K562 (cell line): ENCODE results near the gene CCDC82.

Source experiments
- CBX1 ChIP-seq: sonication (generic); IDR thresholded peaks from 2 replicates; pipeline ENCODE4 v1.6.1; 2016; ENCODE audit warnings: antibody characterized with exemption, low read depth, mild to moderate bottlenecking
- EP300 ChIP-seq: IDR thresholded peaks from 2 replicates; pipeline ENCODE4 v1.6.1; 2012; ENCODE audit warnings: low read length, improper control_type of control experiment
- EZH2 ChIP-seq: IDR thresholded peaks from 2 replicates; pipeline ENCODE4 v1.6.1; 2012; ENCODE audit warnings: low read depth, mild to moderate bottlenecking, inconsistent platforms, low read length, borderline replicate concordance
- FOXM1 ChIP-seq, 2 experiments: fragments of 450-650 bp in 1 of 2; sonication (generic) in 1 of 2; formaldehyde crosslinking in 1 of 2; IDR thresholded peaks; 2 replicates each; pipeline versions ENCODE4 v1.6.1 to v1.9.0; 2017 to 2022; ENCODE audit warnings: low read depth in 2 of 2, mild to moderate bottlenecking in 2 of 2, missing genetic modification reagents in 1 of 2, moderate library complexity in 1 of 2
- HDAC2 ChIP-seq: fragments of 450-650 bp; IDR thresholded peaks from 2 replicates; pipeline ENCODE4 v1.6.1; 2016; ENCODE audit warnings: mild to moderate bottlenecking
- JUNB ChIP-seq: fragments of 450-650 bp; formaldehyde crosslinking; conservative IDR thresholded peaks from 2 replicates; pipeline ENCODE4 v1.4.0; 2020; ENCODE audit warnings: mild to moderate bottlenecking
- TCF3 ChIP-seq: sonication (generic); formaldehyde crosslinking; IDR thresholded peaks from 2 replicates; pipeline ENCODE4 v1.4.0; 2020; ENCODE audit warnings: mild to moderate bottlenecking, missing genetic modification reagents
- ZNF124 ChIP-seq: sonication (generic); formaldehyde crosslinking; IDR thresholded peaks from 2 replicates; pipeline ENCODE4 v1.8.1; 2022; ENCODE audit warnings: missing genetic modification reagents
- ZNF274 ChIP-seq: IDR thresholded peaks from 2 replicates; pipeline ENCODE4 v1.6.1; 2011; ENCODE audit warnings: low read depth, mild to moderate bottlenecking, low read length, moderate library complexity, borderline replicate concordance
- ZNF561 ChIP-seq: fragments of 450-650 bp; formaldehyde crosslinking; conservative IDR thresholded peaks from 2 replicates; pipeline ENCODE4 v1.4.0; 2020; ENCODE audit warnings: mild to moderate bottlenecking, moderate library complexity
- TF ChIP-seq, protein P1 (sequence below): sonication (generic); formaldehyde crosslinking; IDR thresholded peaks from 2 replicates; pipeline ENCODE4 v1.8.1; 2023; ENCODE audit warnings: mild to moderate bottlenecking, missing genetic modification reagents
- TF ChIP-seq, protein P2 (sequence below): fragments of 450-650 bp; IDR thresholded peaks from 2 replicates; pipeline ENCODE4 v1.6.1; 2016; ENCODE audit warnings: missing biosample characterization, missing genetic modification characterization
- TF ChIP-seq, protein P3 (sequence below), 3 experiments: IDR thresholded peaks in 2 of 3; conservative IDR thresholded peaks in 1 of 3; 2 replicates each; pipeline ENCODE4 v1.5.1; 2011 to 2012; ENCODE audit warnings: low read length in 3 of 3, mild to moderate bottlenecking in 3 of 3, control low read depth in 2 of 3, improper control_type of control experiment in 1 of 3, inconsistent platforms in 1 of 3, low read depth in 1 of 3, mixed read lengths in 1 of 3, moderate library complexity in 1 of 3; ENCODE audit not compliant: insufficient read depth in 2 of 3
- TF ChIP-seq, protein P4 (sequence below): sonication (generic); formaldehyde crosslinking; IDR thresholded peaks from 2 replicates; pipeline ENCODE4 v1.8.0; 2022; ENCODE audit warnings: missing genetic modification reagents, mild to moderate bottlenecking, borderline replicate concordance

DNA sequence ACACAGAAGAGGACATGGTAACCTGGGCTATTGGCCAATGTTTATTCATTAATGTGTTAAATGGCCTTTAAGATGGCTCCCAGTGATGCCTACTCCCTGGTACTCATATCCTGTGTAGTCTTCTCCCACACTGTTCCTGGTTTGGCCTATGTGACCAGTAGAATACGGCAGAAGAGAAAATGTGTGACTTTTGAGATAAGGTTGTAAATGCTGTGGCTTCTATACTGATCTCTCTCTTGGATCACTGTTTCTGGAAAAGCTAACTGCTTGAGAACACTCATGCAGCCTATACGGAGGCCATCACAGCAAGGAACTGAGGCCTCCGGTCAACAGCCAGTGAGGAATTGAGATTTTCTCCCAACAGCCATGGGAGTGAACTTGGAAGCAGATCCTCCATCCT is 70.9 kb downstream of the CCDC82 start:
- TF ChIP-seq FOXM1 (IDR thresholded peaks at IDR 0.05; ENCODE audit: low read depth) (no peak), FOXM1 (CRISPR knock-in tag; IDR thresholded peaks at IDR 0.05; ENCODE audit: low read depth) (no peak), ZNF561 (CRISPR knock-in tag) (no peak), JUNB (CRISPR knock-in tag) (no peak), ZNF274 (no peak), HDAC2 (0 out of 2 replicates have a peak, but pooled peaks have one; percentile 44), EP300 (peak; percentile 83), CBX1 (no peak), ZNF124 (CRISPR knock-in tag) (no peak), TCF3 (CRISPR knock-in tag) (peak; percentile 83), EZH2 (no peak)
- TF ChIP-seq, protein P1, sequence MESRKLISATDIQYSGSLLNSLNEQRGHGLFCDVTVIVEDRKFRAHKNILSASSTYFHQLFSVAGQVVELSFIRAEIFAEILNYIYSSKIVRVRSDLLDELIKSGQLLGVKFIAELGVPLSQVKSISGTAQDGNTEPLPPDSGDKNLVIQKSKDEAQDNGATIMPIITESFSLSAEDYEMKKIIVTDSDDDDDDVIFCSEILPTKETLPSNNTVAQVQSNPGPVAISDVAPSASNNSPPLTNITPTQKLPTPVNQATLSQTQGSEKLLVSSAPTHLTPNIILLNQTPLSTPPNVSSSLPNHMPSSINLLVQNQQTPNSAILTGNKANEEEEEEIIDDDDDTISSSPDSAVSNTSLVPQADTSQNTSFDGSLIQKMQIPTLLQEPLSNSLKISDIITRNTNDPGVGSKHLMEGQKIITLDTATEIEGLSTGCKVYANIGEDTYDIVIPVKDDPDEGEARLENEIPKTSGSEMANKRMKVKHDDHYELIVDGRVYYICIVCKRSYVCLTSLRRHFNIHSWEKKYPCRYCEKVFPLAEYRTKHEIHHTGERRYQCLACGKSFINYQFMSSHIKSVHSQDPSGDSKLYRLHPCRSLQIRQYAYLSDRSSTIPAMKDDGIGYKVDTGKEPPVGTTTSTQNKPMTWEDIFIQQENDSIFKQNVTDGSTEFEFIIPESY (CRISPR knock-in tag): no peak
- TF ChIP-seq, protein P2, sequence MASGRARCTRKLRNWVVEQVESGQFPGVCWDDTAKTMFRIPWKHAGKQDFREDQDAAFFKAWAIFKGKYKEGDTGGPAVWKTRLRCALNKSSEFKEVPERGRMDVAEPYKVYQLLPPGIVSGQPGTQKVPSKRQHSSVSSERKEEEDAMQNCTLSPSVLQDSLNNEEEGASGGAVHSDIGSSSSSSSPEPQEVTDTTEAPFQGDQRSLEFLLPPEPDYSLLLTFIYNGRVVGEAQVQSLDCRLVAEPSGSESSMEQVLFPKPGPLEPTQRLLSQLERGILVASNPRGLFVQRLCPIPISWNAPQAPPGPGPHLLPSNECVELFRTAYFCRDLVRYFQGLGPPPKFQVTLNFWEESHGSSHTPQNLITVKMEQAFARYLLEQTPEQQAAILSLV (tag): no peak
- TF ChIP-seq, protein P3, sequence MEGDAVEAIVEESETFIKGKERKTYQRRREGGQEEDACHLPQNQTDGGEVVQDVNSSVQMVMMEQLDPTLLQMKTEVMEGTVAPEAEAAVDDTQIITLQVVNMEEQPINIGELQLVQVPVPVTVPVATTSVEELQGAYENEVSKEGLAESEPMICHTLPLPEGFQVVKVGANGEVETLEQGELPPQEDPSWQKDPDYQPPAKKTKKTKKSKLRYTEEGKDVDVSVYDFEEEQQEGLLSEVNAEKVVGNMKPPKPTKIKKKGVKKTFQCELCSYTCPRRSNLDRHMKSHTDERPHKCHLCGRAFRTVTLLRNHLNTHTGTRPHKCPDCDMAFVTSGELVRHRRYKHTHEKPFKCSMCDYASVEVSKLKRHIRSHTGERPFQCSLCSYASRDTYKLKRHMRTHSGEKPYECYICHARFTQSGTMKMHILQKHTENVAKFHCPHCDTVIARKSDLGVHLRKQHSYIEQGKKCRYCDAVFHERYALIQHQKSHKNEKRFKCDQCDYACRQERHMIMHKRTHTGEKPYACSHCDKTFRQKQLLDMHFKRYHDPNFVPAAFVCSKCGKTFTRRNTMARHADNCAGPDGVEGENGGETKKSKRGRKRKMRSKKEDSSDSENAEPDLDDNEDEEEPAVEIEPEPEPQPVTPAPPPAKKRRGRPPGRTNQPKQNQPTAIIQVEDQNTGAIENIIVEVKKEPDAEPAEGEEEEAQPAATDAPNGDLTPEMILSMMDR (IDR thresholded peaks at IDR 0.05 in 2 of 3, conservative IDR thresholded peaks at IDR 0.05 in 1 of 3; ENCODE audit: insufficient read depth in 2 of 3, low read depth in 1 of 3, low read length in 3 of 3): no peak
- TF ChIP-seq, protein P4, sequence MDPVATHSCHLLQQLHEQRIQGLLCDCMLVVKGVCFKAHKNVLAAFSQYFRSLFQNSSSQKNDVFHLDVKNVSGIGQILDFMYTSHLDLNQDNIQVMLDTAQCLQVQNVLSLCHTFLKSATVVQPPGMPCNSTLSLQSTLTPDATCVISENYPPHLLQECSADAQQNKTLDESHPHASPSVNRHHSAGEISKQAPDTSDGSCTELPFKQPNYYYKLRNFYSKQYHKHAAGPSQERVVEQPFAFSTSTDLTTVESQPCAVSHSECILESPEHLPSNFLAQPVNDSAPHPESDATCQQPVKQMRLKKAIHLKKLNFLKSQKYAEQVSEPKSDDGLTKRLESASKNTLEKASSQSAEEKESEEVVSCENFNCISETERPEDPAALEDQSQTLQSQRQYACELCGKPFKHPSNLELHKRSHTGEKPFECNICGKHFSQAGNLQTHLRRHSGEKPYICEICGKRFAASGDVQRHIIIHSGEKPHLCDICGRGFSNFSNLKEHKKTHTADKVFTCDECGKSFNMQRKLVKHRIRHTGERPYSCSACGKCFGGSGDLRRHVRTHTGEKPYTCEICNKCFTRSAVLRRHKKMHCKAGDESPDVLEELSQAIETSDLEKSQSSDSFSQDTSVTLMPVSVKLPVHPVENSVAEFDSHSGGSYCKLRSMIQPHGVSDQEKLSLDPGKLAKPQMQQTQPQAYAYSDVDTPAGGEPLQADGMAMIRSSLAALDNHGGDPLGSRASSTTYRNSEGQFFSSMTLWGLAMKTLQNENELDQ: no peak
